Right lobe of liver (tissue), 4 donors: Measurements from ENCODE around the gene RBM6.

Experiments
- POLR2A ChIP-seq: fragments of 450-650 bp; IDR thresholded peaks from one replicate; pipeline ENCODE4 v1.6.1; 2017; ENCODE audit warnings: antibody characterized with exemption, mild to moderate bottlenecking
- TF ChIP-seq, protein P1 (sequence below), 4 donors: fragments of 200-600 bp in 3 of 4; fragments of 450-650 bp in 1 of 4; IDR thresholded peaks; one replicate each; pipeline versions ENCODE4 v1.5.1 to v1.8.0; 2016 to 2022; ENCODE audit warnings: antibody characterized with exemption in 4 of 4, mild to moderate bottlenecking in 2 of 4
- donor health status: DM: no; HTN: no; CAD: no.
- donor health status: DM: no; HTN: no; CAD: no.
- donor health status: DM: no; HTN: yes; CAD: no.

DNA sequence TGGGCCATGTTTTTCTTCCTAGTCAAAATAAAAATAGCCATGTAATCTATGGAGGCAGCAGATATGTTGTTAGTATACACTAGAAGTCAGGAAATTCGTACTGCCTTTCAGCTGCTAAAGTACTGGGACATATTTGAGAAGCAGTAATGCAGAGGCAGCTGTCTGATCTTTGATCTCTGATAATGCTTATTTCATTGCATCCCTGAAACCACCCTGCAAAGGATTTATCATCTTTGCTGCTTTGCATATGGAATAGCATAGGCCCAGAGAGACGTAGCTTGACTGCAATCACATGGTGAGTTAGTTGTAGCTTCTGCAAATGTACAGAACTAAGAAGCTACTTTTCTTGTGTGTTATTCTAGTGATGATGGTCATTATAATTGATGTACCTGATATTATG is 52.4 kb downstream of the RBM6 start:
- TF ChIP-seq, protein P1, sequence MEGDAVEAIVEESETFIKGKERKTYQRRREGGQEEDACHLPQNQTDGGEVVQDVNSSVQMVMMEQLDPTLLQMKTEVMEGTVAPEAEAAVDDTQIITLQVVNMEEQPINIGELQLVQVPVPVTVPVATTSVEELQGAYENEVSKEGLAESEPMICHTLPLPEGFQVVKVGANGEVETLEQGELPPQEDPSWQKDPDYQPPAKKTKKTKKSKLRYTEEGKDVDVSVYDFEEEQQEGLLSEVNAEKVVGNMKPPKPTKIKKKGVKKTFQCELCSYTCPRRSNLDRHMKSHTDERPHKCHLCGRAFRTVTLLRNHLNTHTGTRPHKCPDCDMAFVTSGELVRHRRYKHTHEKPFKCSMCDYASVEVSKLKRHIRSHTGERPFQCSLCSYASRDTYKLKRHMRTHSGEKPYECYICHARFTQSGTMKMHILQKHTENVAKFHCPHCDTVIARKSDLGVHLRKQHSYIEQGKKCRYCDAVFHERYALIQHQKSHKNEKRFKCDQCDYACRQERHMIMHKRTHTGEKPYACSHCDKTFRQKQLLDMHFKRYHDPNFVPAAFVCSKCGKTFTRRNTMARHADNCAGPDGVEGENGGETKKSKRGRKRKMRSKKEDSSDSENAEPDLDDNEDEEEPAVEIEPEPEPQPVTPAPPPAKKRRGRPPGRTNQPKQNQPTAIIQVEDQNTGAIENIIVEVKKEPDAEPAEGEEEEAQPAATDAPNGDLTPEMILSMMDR (IDR thresholded peaks at IDR 0.05): no peak
- no peak for TF ChIP-seq POLR2A
